Measurements from ENCODE around the gene ZDHHC9. TPM values are rescaled to one million over a fixed set of nuclear protein-coding genes. Genes with fewer than 3 reads are reported as not detected.

The ZDHHC9 gene
- total RNA-seq, 1 donor from 2014 or later: 17.9 TPM

DNA sequence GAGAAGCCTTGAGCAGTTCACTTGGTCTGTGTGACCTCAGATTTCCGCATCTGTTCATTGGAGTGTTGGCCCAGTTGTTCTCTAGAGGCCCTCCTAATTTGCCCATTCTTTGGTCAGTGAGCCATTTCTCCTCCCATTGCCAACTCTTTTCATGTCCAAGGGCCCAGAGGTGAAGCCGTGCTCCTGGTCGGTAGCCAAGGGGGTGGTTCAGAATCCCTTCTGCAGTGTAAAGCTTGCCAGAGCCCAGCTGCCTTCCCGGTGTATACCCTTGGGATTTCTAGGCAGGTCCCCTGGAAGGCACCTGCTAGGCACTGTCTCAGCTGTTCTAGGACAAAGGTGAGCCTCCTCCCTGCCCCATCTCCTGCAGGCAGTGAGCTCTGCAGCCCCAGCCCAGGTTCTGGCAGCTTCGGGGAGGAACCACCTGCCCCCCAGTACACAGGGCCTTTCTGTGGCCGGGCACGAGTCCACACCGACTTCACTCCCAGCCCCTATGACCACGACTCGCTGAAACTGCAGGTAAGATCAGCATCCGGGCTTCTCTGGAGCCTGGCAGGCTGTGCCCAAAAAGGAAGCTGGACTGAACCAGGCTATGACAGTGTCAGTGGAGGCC is 51.6 kb downstream of the ZDHHC9 start:
- ATAC-seq: no peak
- no peak for DNase-seq (ENCODE audit: missing footprints)
- intact Hi-C loops (cut with DNase I): no loop called here

DNA sequence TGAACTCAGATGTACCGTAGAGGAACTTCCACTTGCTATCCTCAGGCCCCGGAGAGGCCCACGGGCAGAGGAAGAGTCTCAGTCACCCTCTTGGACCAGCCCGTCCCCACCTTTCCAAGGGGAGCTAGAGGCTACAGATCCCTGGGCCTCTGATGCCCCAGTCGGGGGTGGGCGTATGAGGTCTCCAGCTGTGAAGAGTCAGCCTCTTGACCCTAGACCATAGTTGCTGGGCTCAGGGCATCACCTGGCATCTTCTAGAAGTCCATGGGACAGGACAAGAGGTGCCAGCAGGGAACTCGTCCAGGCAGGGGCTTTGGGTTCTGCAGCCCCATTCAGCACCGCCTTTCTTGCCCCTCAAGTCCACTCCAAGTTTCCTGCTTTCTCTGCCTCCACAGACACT is 52.4 kb downstream of the ZDHHC9 start:
- intact Hi-C loops (cut with DNase I): no loop called here
- ATAC-seq (no peak), DNase-seq (ENCODE audit: missing footprints) (no peak)

DNA sequence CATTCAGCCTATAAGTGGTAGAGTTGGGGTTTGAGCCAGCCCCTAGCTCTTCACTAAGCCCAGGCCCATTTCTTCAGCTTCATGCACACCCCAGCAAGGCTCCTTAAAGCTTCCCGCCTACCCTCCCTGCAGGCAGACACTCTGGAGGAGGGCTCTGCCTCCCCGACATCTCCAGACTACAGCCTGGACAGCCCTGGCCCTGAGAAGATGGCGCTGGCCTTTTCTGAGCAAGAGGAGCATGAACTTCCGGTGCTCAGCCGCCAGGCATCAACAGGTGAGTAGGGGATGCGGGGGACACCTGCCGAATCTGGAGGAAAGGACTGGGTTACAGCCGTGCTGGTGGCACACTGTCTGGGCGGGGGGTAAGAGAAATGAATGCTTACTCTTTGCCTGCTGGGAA is 52.9 kb downstream of the ZDHHC9 start:
- ATAC-seq (no peak), DNase-seq (ENCODE audit: missing footprints) (no peak)
- intact Hi-C loops (cut with DNase I): no loop called here

DNA sequence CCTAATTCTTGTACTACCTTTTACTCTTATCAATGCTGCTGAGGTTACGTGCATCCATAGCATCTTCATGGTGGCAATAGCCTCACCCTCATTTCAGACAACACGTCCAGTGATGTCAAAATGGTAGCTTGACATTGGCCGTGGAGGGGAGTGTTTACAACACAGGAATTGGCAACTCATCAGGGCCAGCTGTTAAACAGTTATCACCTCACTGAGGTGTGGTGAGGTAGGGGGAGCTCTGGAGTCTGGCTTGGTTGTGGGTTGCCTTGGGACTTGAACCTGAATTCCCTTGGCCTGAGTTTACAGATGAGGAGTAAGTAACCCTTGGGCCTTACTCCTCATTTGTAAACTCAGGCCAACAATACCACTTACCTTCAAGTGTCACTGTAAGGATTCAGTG is 53.5 kb downstream of the ZDHHC9 start:
- DNase-seq (ENCODE audit: missing footprints) (no peak), ATAC-seq (no peak)
- intact Hi-C loops (cut with DNase I): no loop called here

DNA sequence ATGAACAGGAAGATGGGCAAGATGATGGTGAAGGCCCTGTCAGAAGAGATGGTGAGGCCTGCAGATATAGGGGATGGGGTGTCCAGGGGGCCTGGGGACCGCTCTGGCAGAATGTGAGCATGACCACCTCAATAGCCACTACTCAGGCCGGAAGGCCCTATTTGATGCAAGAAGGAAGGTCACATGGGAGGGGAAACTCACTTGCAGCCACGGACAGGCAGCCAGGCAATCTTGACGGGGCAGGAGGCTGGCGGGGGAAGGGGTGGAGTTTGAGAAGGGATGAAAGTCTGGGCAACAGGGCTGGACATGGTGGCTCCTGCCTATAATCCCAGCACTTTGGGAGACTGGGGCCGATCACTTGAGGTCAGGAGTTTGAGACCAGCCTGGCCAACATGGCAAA is 55.2 kb downstream of the ZDHHC9 start:
- DNase-seq (ENCODE audit: missing footprints) (no peak), ATAC-seq (no peak)
- intact Hi-C loops (cut with DNase I): no loop called here

DNA sequence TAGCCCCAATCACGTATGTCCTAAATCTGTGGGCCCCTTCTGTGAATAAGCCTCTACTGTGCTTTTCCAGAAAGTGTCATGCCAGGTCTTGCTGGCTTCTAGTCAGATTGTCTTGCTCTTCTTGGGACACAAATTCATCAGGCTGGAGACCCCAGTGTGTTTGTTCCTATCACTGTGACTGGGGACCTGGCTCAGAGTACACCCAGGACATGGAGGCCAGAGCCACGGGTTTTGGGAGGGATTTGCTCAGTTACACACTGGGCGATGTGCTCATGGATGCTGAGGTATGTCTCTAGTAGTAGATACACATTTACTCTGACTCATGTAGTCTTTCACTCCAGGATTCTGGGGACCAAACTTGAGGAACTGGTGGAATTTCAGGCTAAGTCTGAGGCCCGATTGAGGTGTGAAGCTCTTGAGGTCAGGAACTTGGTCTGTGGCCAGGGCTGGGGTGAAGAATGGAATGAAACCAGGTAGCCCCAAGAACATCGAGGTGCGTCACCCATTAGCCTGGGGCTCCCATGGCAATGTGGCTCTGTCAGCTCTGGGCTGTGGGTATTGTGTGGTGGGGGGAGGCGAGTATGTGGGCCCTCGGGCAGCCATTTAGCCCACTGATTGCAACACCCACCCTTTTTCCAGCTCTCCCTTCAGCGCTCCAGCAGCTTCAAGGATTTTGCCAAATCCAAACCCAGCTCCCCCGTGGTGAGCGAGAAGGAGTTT is 56.2 kb downstream of the ZDHHC9 start:
- ATAC-seq (no peak), DNase-seq (ENCODE audit: missing footprints) (no peak)
- intact Hi-C loops (cut with DNase I): no loop called here

DNA sequence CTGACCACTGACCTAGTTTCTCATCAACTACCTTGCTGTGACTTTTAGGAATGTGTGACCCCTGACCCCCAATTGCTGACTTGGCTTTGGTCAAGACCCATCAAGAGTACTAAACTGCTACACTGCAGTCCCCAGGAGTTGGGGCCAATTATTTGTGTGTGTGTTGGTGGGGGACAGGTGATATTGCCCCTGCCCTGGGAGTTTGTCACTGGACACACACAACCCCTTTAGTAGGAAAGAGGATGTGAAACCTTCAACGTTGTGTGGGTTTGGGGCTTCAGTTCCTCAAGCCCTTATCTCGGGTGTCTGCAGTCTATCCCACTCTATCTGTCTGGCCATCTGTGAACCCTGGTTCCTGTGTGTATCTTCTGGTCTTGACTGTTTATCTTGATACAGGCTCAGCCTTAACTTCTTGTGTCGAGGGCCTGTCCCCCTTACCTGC is 57.5 kb downstream of the ZDHHC9 start:
- intact Hi-C loops (cut with DNase I): no loop called here
- DNase-seq (ENCODE audit: missing footprints): no peak
- no peak for ATAC-seq

DNA sequence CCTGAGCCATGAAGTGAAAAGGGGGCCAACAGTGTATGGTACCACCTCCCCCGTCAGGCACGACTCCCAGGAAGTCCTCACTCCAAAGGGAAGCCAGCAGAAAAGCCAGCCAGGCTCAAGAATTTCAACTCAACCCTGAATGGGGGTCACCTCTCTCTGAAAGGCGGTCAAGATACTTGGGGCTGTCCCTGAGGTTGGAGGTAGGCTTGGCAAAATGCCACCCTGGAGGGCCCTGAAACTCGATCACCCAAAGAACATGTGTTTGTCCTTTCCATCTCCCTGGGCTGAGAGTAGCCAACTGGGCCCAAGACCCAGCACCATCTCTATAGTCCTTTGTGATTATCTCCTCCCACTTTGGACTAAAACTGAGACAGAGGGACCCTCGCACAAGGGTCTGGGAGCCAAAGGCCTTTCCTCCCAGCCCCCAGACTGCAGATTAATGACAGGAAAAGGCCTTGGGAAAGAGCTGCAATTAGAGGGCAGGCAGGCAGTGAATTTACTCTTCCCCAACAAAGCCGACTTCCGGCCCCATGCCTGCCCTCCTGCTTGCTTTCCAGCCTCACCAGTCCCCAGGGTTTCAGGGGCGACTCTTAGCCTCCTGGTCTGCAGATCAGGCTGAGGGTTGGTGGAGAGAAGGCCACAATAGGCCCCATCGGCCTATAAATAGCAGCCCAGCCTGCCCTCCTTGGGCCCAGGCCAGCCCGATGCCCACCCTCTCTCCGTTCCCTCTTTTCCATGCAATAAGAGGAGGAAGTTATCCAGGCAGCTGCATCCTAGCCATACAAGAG is 58.3 kb downstream of the ZDHHC9 start:
- no peak for DNase-seq (ENCODE audit: missing footprints)
- ATAC-seq: no peak
- intact Hi-C loops (cut with DNase I): no loop called here

DNA sequence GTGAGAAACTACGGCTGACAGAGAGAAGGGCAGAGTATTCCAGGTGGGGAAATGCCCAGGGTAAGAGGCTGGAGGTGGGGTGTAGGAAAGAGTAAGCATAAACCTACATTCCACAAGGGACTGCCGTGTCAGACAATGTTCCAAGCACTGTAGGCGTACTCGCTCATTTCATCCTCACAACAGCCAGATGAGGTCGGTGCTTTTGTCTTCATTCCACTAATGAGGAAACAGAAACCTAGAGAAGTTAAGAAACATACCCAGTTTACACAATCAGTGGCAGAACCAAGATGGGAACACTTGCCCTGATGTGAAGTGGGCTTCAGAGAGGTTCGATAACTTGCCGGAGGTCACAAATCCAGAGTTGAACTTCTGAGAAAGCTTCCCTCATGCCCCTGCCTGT is 59.3 kb downstream of the ZDHHC9 start:
- intact Hi-C loops (cut with DNase I): no loop called here
- no peak for ATAC-seq

DNA sequence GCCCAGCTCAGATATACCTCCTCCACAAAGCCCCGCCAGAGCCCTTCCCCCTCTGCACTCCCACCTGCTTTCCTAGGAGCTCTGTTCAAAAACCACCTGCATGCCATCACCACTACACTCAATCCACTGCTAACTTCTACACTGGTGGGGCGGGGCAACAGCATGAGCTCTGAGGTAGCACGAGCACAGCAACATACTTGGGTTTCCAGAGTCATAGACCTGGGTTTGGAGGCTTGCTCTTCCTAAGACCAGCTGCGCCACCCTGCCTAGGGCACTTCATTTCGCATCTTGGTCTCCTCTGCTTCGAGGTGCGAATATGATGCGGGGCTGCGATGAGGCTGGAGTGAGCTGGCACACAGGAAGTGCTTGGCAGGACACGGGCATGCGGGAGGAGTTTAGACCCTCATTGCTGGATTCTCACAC is 60.4 kb downstream of the ZDHHC9 start:
- intact Hi-C loops (cut with DNase I): no loop called here
- no peak for DNase-seq (ENCODE audit: missing footprints)
- no peak for ATAC-seq

More for the DNA sequence above, 59.3 kb downstream of the ZDHHC9 start:
- DNase-seq (ENCODE audit: missing footprints): no peak

DNA sequence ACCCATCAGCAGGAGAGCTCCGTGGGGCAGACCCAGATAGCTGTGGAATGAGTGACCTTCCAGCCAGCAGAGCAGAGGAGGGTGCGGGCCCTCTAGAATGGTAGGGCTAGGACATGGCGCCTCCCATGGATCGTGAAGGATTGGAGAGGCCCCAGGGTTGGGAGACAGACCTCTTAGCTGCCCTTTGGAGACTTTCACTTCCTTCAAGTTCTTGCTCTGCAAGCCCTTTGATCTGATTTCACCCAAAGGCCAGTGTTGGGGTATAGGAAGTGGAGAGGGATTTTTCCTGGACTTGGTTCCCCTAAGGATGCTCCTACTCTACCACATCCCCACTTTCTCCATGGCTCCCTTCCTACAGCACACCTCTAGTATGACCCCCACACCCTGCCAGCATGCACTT is 61.0 kb downstream of the ZDHHC9 start:
- DNase-seq (ENCODE audit: missing footprints): no peak
- intact Hi-C loops (cut with DNase I): no loop called here
- no peak for ATAC-seq

DNA sequence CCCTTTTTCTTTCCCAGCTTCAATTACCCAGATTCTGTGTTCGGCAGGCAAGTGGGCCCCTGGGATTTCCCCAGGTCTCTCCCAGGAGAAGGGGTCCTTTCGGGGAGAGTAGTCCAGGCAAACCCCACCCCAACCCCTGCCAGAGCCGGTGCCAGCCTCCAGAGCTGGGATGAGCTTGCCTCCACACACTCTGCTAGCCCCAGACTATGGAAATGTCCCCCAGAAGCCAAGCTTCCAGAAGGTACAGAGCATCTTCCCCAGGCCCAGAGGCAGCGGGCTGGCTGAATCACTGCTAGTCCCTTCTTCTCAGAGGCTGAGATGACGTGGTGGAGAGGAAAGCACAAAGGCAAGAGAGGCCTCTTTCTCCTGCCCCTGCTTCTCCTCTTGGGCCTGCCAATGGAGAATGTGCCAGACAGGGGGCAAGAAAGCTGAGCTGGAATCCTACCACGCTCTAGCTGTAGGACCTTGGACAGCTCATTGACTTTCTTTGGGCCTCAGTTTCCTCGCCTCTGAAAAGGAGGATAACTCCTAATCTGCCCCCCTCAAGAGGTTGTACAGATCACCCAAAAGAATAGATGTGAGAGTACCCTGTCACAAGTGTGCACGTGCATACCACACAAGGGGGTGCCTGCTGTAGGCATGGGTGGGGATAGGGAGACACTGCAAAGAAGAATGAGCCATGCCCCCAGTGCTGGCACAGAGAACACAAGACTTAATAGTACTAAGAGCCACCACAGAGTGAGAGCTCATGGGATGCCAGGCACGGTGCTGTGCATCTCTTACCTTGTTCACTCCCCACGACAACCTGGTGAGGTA is 61.8 kb downstream of the ZDHHC9 start:
- ATAC-seq: no peak
- no peak for DNase-seq (ENCODE audit: missing footprints)
- intact Hi-C loops (cut with DNase I): no loop called here

DNA sequence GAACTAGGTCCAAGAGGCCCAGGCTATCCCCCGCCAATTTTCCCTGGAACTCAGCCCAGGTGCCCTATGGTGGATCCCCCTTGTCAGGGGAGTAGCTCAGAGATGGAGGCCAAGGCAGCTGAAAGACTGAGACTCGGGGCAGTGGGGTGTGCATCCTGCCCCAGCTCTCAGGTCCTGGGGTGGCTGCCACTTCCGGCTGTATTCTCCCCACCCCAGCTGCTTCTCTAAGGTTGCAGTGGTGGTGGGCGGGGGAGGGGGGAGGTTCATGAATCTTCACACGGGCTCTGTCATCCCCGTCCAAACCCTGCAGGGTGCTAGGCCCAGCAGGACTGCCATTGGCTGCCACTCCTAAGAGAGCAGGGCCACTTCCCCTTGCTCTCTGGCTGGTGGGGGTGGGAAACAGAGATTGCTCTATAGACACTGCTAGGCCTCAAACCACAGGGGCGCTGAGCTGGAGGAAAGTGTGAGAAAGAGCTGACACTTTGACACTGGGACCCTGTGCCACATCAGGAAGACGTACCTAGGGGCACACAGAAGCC is 62.5 kb downstream of the ZDHHC9 start:
- peak; percentile 78 for DNase-seq (ENCODE audit: missing footprints)
- intact Hi-C loops (cut with DNase I): no loop called here
- ATAC-seq: peak; percentile 76

DNA sequence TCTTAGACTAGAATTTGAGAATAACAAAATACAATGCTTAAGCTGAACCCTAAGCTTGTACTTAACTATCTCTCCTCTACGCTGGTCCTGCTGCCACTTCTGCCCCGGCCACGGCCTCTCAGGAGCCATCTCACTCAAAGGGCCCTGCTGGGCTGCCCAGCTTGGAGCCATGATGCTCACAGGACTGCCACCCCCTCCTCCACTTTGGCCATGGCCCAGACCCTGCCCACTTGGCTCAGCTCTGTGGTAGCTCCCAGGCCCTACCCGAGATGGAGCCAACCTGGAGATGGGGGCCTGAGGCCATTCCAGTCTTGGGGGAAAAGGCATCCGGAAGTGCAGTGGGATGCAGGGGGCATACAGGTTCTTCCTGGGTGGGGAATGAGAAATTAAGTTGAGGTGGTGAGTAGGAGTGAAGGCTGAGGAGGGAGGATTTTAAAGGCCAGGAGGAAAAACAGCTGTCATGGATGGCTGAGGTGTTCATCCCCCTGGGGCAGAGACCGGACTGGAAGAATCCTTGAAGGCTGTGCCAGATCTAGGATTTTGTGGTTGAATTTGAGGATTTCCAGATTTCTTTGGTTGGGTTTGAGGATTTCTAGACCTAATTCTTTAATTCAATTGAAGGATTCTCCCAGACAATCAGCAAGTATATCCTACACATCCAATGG is 63.1 kb downstream of the ZDHHC9 start:
- intact Hi-C loops (cut with DNase I): no loop called here

DNA sequence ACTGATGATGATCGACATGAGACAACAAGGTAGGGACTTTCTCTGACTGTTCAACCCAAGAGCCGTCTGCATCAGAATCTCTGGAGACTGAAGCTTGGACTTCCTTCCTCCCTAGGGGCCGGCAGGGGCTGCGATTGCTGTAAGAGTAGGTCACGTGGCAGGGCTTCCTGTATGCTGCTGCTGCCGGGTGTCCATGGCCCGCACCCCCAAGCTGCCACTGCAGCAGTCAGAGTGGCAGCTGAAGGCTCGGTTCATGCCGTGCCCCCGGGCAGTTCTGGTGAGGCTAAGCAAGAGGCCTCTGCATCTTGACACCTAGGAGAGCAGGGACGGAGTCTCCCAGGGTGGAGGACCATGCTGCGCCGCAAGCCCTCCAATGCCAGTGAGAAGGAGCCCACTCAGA is 63.9 kb downstream of the ZDHHC9 start, which contains the start of gene SASH3:
Gene SASH3 (plus strand): TSS at position 203 of the 400 bp plus-strand sequence. CDS start 149 bp downstream, at position 352.
- intact Hi-C loops (cut with DNase I): no loop called here
- DNase-seq (ENCODE audit: missing footprints) (peak; percentile 85), ATAC-seq (peak; percentile 58)

More for the DNA sequence above, 63.1 kb downstream of the ZDHHC9 start:
- no peak for DNase-seq (ENCODE audit: missing footprints)
- no peak for ATAC-seq

DNA sequence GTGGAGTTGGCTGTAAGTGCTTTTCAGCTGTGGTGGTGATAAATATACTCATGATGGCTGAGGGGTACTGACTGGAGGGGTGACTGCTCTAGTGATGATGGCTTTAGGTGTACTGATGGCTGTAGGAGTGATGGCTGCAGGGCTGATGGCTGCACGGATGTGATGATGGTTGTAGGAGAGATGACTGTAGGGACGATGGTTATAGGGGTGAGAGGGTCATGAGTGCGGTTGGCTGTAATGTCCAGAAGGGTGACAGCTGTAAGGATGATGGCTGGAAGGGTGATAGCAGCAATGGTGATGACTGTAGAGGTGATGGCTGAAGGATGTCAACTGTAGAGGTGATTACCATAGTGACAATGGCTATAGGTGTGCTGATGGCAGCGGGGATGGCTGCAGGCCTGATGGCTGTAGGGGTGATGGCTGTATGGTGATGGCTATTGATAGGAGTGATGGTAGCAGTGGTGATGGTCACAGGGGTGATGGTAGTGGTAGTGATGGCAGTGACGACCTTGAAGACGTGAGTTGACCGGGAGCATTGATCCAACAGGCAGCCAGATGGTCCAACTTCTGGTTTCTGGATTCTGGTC is 64.5 kb downstream of the ZDHHC9 start:
- intact Hi-C loops (cut with DNase I): no loop called here
- DNase-seq (ENCODE audit: missing footprints) (no peak), ATAC-seq (no peak)

DNA sequence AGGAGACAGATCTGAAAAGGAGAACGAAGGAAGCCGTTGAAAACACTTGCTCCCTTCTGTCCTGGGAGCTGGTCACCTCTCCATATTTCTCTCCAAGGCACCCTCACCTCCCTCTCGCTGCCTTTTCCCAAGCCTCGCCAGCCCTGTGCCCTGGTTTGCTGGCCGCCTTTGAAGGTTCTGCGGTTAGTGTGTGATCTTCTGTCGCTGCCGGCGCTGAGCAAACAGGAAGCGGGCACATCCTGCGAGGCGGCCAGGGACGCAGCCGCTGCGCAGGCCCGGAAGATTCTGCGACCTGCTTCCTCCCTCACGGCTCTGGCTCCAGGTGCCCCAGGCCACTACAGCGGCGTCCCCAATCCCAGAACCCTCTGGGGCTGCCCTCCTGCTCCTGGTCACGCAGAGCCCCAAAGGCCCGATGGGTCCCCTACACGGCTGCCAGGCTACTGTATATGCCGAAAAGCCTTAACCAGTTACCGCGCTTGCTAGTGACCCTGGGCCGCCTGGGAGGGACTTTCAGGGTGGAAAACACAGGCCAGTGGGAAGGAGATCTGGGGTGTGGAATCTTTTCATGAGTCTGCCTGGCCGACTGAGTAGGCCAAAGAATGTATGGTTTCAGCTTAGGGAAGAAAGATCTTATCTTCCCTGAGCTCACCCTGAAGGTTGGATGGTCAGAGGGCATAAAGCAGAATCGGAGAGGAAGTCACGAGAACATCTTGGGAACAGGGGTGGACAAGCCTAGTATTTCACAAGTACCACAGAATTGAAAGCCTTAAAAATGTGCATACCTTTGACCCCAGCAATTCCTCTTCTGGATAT is 66.3 kb downstream of the ZDHHC9 start:
- ATAC-seq: peak; percentile 38
- peak; percentile 81 for DNase-seq (ENCODE audit: missing footprints)
- intact Hi-C loops (cut with DNase I): no loop called here
